NK-92 treated with Interleukin-12 subunit alpha and Interleukin-12 subunit beta, amount 100 ng/mL, for 24 hours (cell line): Measurements from ENCODE around the gene PIEZO1.

Experiments
- DNase-seq: peaks from one replicate; lab custom pipeline; 2025; lab: John Stamatoyannopoulos, UW

Gene PIEZO1

GRCh38 chr16:88815901-88816589, 31.0 kb upstream of the PIEZO1 start:
- DNase-seq = peak; percentile 26

GRCh38 chr16:88815227-88815626, 30.2 kb upstream of the PIEZO1 start:
- no peak for DNase-seq

GRCh38 chr16:88814144-88814502, 29.1 kb upstream of the PIEZO1 start:
- DNase-seq = no peak

- no peak for DNase-seq
These were observed 28.5 kb upstream of the PIEZO1 start for GRCh38 chr16:88813269-88814143.

- DNase-seq = no peak
These were observed 27.7 kb upstream of the PIEZO1 start for GRCh38 chr16:88812513-88813268.

- peak; percentile 84 for DNase-seq
These were observed 26.9 kb upstream of the PIEZO1 start, which contains the start of gene APRT for GRCh38 chr16:88811769-88812512. APRT (minus strand) TSS chr16:88811928; CDS start chr16:88811899, 29 bp downstream.

GRCh38 chr16:88810912-88811768, 26.1 kb upstream of the PIEZO1 start:
- DNase-seq = peak; percentile 68

- no peak for DNase-seq
These were observed 25.3 kb upstream of the PIEZO1 start for GRCh38 chr16:88810166-88810911.

GRCh38 chr16:88809676-88810165, 24.7 kb upstream of the PIEZO1 start:
- no peak for DNase-seq

GRCh38 chr16:88809068-88809675, 24.2 kb upstream of the PIEZO1 start:
- DNase-seq = no peak

- no peak for DNase-seq
These were observed 22.8 kb upstream of the PIEZO1 start for GRCh38 chr16:88807626-88808453.

GRCh38 chr16:88807142-88807625, 22.2 kb upstream of the PIEZO1 start:
- DNase-seq = no peak

- no peak for DNase-seq
These were observed 21.6 kb upstream of the PIEZO1 start for GRCh38 chr16:88806491-88807111.

- DNase-seq = no peak
These were observed 20.9 kb upstream of the PIEZO1 start for GRCh38 chr16:88805887-88806393.

- no peak for DNase-seq
These were observed 20.3 kb upstream of the PIEZO1 start for GRCh38 chr16:88805340-88805715.

GRCh38 chr16:88804552-88805339, 19.7 kb upstream of the PIEZO1 start:
- no peak for DNase-seq

- DNase-seq = no peak
These were observed 19.1 kb upstream of the PIEZO1 start for GRCh38 chr16:88804173-88804551.
